HG02759 (cell line): ENCODE measurements around the gene CCDC91.

ENCODE experiments used
- ATAC-seq: cut with Tn5 transposase; IDR thresholded peaks from one replicate; pipeline ENCODE4 v1.9.1; 2021; ENCODE audit warnings: mild to moderate bottlenecking, moderate library complexity; ENCODE audit not compliant: unreplicated experiment

The CCDC91 gene

GRCh38 chr12:28574746-28575592 lies 384.7 kb downstream of the CCDC91 start:
- ATAC-seq = no peak

DNA sequence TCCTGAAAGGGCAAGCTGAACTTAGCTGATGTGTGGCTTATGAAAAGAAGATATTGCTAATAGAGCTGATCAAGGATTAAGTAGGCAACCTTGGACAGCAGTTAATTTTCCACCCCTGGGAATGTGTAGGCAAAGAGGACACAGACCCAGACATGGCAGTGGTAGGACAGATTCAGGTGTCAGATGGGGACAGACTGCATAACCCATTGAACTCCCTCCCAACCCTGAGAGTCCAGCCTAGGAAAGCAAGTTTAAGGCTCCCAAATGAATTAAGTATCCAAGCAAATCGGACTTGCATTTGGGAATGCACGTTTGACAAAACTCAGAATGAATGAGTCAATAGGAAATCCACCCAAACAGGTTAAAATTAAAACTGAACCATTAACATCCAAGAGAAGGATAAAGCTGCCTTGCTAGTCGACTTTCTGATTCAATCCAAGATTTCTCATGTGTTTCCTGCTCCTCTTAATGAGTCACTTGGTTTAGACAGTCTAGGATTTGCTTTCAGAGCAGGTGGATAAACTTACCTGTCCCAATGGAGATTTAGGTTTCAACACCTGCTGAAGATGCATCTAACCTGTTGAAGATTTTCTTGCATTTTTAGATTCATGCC lies 385.4 kb downstream of the CCDC91 start:
- no peak for ATAC-seq

DNA sequence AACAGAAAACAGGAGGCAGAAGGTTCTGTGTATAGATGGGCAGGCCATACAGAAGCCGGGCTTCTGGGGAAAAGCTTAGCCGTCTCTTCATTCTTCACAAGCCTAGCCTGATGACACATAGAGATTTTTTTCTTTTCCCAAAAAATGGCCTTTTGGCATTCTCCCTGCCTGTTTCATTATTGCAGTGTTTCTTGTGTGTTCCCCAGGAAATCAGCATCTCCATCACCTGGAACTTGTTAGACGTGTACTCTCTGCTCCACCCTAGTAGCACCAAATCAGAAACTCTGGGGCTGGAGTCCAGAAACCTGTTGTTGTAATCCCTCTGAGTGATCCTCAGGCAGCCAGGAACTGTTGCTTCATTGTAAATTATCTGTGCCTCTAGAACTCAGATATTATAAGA lies 388.1 kb downstream of the CCDC91 start:
- ATAC-seq = no peak

DNA sequence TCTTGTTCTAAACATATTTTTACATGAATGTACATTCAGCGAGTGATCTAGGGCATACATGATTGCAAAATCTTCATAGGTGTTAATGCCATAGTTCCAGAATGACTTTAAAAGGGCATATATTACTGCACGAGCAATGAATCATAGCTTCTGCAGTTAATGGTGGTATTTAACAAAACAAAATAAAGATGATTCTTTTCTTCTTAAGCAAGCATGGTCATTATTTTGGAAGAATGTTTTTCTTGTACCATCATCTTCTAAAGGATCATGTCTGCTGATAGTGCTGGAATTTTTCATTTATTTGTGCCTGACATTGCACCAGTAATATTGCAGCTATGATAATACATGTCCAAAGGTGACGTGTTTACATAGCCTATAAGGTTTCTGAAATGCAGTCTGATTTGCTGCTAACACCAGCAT lies 388.6 kb downstream of the CCDC91 start:
- no peak for ATAC-seq

DNA sequence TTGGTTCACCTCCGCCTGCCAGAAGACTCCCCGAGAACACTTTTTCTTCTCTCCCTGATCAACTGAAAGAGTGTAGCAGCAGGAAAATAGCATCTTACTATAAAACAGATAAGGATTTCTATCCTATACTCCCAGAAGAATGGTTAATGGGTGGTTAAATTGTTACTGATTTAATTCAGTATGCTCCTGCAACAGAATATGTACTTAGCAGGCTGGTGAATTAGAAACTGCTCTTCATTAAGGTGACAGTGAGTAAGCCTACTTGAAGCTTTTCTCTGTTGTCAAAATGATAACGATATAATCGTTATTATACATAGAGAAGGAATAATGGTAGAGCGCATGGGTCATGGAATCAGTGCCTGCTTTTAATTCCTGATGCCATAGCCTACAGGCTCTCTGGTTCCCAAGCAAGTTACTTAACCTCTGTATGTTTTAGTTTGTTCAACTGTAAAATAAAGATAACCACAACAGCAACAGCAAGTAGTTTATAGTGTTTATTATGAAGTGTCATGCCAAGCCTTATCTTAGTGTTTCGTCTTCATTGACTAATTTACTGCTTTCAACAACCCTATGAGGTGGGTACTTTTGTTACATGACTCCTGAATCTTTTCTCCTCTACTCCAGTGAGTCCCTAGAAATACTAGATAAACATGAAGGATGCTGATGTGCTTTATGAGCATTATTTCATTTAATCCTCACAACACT lies 392.6 kb downstream of the CCDC91 start:
- ATAC-seq = no peak

DNA sequence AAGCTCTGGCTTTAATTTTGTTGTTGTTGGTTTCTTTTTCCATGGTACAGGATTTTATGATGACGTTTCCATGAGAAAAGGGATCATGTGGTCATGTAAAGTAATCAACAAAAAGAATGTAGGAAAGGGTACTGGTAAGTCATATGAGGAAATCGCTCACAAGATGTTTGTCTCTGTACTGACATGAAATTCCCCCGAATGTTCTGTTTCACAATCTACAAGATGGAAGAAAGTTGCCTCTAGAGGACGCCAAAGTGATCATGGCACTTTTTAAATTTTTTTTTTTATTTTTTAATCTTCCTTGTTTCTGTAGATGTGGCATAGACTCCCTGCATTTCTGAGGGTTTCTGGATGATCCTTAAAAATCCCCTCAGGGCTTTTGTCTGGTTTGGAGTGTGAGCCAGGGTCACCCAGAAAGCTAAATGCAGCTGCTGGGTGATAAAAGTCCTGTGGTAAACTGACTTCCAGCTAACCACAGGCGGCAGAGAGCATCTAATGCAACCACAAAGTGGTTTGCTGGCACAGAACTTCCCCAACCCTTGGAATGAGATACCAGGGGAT lies 393.5 kb downstream of the CCDC91 start:
- ATAC-seq = no peak

GRCh38 chr12:28585146-28585545 lies 394.9 kb downstream of the CCDC91 start:
- ATAC-seq = no peak

GRCh38 chr12:28586481-28586880 lies 396.2 kb downstream of the CCDC91 start:
- no peak for ATAC-seq

DNA sequence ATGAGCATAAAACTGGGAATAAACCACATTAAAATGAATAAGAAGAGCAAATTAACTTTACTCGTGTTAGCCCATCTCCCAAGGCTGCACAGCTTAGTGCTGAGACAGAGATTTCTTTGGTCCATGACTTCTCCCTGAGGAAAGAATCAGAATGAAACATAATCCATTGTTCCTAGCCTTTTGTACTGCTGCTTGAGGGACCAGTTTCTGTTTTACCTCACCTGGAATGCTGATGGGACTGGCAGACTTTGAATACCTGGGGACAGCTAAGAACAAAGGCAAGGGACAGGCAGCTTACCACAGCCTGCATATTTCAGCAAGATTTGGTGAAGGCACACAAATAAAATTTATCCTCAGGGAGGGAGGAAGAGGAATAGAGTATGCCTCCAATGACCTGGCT lies 401.6 kb downstream of the CCDC91 start:
- ATAC-seq = no peak
